Upper lobe of left lung (tissue), 6 donors: ENCODE data around the gene ADGRG1. TPM values are rescaled to one million over a fixed set of nuclear protein-coding genes. Genes with fewer than 3 reads are reported as not detected.

Source experiments
- ATAC-seq, 2 donors: fragments of 200-7000 bp; cut with Tn5 transposase; one replicate each; pipeline ENCODE4 v1.9.1; 2022; ENCODE audit warnings: mild to moderate bottlenecking in 2 of 2, moderate library complexity in 2 of 2; ENCODE audit not compliant: low FRiP score in 2 of 2
- DNase-seq, 2 donors: peaks; one replicate each; pipeline ENCODE4 v3.0.0-alpha.2; 2019 to 2020
- H3K27ac ChIP-seq, 4 donors: fragments of 200-600 bp; sonication (generic); one replicate each; pipeline ENCODE4 v1.5.1; 2016 to 2019
- H3K27me3 ChIP-seq, 4 donors: fragments of 200-600 bp; sonication (generic); one replicate each; pipeline ENCODE4 v1.5.1; 2017 to 2019
- H3K36me3 ChIP-seq, 4 donors: fragments of 200-600 bp; sonication (generic); one replicate each; pipeline ENCODE4 v1.5.1; 2016 to 2019
- H3K4me1 ChIP-seq, 4 donors: fragments of 200-600 bp; sonication (generic); one replicate each; pipeline ENCODE4 v1.5.1; 2018 to 2019
- H3K4me3 ChIP-seq, 4 donors: fragments of 200-600 bp; sonication (generic); one replicate each; pipeline ENCODE4 v1.5.1; 2017 to 2019; ENCODE audit warnings: mild to moderate bottlenecking in 2 of 4, moderate library complexity in 1 of 4
- H3K9me3 ChIP-seq, 4 donors: fragments of 200-600 bp; sonication (generic); one replicate each; pipeline ENCODE4 v1.5.1; 2018 to 2019
- EP300 ChIP-seq, 4 donors: sonication (generic); formaldehyde crosslinking; IDR thresholded peaks; one replicate each; pipeline ENCODE4 v1.5.1; 2017; ENCODE audit warnings: antibody characterized with exemption in 4 of 4, control low read depth in 2 of 4
- POLR2A ChIP-seq, 4 donors: fragments of 450-650 bp; IDR thresholded peaks; one replicate each; pipeline ENCODE4 v1.5.1; 2016 to 2017; ENCODE audit warnings: antibody characterized with exemption in 4 of 4, mild to moderate bottlenecking in 2 of 4
- POLR2AphosphoS5 ChIP-seq, 2 donors: sonication (generic); formaldehyde crosslinking; IDR thresholded peaks; one replicate each; pipeline ENCODE4 v1.5.1; 2017; ENCODE audit warnings: antibody characterized with exemption in 2 of 2
- whole genome bisulfite sequencing, 2 donors: methylation state at CpG; one replicate each; pipeline ENCODE4 v1.1.5; 2017 to 2018; 5-methylcytosine and 5-hydroxymethylcytosine counted together
- total RNA-seq, 6 donors: library from RNA; depleted of rRNA in 4 of 6; stranded (reverse); fragments of >200 nt in 4 of 6; gene quantifications; one replicate each; pipeline versions ENCODE4 v1.1.0 to v1.2.1, GENCODE V29; 2016 to 2021
- TF ChIP-seq, protein P1 (sequence below), 6 experiments: fragments of 450-650 bp in 4 of 6; fragments of 200-600 bp in 2 of 6; sonication (generic) in 2 of 6; IDR thresholded peaks; one replicate each; pipeline ENCODE4 v1.5.1; 2016 to 2019; ENCODE audit warnings: antibody characterized with exemption in 6 of 6
- donor health status: DM: no; HTN: no; CAD: no; lungs with moderate emphysema.
- donor health status: DM: no; HTN: yes; CAD: no; lungs with severe emphysema.

The ADGRG1 gene
- total RNA-seq, 6 donors from 2014 or later, result 34.6 to 89.3 (median 40.4) TPM

DNA sequence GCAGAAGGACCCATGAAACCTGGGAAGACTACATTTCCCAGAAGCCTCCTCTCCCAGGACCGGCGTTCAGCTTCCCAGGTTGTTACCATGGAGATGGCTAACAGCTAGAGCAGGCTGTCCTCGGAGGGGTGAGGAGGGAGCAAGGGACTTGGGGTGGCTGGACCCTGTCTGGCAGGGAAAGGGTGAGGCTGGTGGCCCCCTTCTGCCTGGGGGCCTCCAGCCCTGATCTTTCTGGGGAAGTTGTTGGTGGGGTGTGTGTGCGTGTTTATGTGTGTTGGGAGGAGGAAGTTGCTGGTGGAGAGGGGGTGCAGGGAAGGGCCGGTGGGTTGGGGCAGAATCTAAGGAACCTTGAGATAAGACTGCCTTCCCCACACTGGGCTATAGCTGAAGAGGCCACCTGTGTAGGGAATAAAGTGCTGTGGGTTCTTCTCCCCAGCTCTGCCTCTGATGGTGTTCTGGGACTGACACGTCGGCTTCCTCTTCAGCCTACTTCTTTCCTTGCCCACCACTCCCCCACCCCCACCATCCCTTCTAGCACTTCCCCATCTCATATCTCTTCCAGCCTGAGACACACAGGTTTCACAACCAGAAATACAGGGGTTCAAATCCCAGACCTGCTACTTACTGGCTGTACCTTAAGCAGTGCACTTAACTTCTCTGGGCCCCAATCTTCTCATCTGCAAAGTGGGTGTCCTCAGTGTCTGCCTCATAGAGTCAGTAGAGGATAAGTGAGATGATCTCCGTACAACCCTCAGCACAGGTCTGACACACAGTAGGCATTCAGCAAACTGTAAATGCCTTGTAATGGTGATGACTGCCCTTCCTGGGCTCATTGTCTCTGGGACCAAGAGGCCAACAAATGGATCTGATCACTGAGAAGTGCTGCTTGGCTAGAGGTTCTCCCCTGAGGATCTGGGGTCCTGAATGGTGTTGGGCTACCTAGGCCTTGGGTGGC, 66.6 kb downstream of the ADGRG1 start, which contains the start of gene DRC7:
Gene DRC7 (plus strand): TSS at position 82 of the 955 bp plus-strand sequence. CDS start 3,144 bp downstream, outside the sequence.
- whole genome bisulfite sequencing, 2 donors, result 28 to 36% methylated on average over 8 of the region's 8 CpGs
- Histone ChIP-seq H3K4me1 (peaks cover 0 to 1% (median under 1%) of the 10 kb centered on the region in 4 donors), H3K9me3 (no peaks in the 10 kb centered on the region), H3K27ac (peak within 1 kb of the TSS in 2 of 4 donors; percentile 32 to 54), H3K27me3 (no peaks in the 10 kb centered on the region), H3K36me3 (no peaks in the 10 kb centered on the region), H3K4me3 (peak within 1 kb of the TSS in 3 of 4 donors; percentile 17 to 30 (median 29))
- ATAC-seq, result peak; percentile 13 to 82
- peak; percentile 16 to 59 for DNase-seq
- no peak for TF ChIP-seq EP300 (IDR thresholded peaks at IDR 0.05)
- TF ChIP-seq, protein P1, sequence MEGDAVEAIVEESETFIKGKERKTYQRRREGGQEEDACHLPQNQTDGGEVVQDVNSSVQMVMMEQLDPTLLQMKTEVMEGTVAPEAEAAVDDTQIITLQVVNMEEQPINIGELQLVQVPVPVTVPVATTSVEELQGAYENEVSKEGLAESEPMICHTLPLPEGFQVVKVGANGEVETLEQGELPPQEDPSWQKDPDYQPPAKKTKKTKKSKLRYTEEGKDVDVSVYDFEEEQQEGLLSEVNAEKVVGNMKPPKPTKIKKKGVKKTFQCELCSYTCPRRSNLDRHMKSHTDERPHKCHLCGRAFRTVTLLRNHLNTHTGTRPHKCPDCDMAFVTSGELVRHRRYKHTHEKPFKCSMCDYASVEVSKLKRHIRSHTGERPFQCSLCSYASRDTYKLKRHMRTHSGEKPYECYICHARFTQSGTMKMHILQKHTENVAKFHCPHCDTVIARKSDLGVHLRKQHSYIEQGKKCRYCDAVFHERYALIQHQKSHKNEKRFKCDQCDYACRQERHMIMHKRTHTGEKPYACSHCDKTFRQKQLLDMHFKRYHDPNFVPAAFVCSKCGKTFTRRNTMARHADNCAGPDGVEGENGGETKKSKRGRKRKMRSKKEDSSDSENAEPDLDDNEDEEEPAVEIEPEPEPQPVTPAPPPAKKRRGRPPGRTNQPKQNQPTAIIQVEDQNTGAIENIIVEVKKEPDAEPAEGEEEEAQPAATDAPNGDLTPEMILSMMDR (IDR thresholded peaks at IDR 0.05), result no peak
- TF ChIP-seq POLR2AphosphoS5 (IDR thresholded peaks at IDR 0.05), result no peak
- no peak for TF ChIP-seq POLR2A (IDR thresholded peaks at IDR 0.05)

DNA sequence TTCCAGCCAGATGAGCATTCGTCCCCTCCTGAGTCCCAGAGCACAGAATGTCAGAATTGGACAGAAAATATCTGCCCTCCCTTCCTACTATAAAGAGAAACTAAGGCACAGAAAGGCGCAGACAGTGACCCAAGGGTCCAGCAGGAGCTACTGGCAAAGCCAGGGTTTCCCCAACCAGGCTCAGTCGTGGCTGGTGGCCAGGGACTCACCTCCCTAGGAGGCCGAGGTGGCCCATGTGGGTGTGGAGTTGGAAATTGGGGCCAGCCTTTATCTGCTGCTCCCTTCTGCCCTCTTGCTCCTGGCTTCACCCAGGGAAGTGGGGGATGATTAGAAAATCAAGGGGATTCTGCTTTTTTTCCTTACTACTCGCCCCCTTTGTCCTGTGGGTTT, 67.2 kb downstream of the ADGRG1 start:
- Histone ChIP-seq H3K27me3 (no peaks in the 10 kb centered on the region), H3K27ac (no peak overlapping the region), H3K4me1 (no peaks in the 10 kb centered on the region), H3K9me3 (no peaks in the 10 kb centered on the region), H3K36me3 (no peaks in the 10 kb centered on the region), H3K4me3 (no peak overlapping the region)
- ATAC-seq (no peak), DNase-seq (no peak)
- TF ChIP-seq EP300 (IDR thresholded peaks at IDR 0.05) (no peak), POLR2AphosphoS5 (IDR thresholded peaks at IDR 0.05) (no peak), POLR2A (IDR thresholded peaks at IDR 0.05) (no peak)
- TF ChIP-seq, protein P1 (IDR thresholded peaks at IDR 0.05), result no peak
- WGBS, 2 donors, result 82 to 84% methylated on average over 2 to 5 of the region's 5 CpGs

DNA sequence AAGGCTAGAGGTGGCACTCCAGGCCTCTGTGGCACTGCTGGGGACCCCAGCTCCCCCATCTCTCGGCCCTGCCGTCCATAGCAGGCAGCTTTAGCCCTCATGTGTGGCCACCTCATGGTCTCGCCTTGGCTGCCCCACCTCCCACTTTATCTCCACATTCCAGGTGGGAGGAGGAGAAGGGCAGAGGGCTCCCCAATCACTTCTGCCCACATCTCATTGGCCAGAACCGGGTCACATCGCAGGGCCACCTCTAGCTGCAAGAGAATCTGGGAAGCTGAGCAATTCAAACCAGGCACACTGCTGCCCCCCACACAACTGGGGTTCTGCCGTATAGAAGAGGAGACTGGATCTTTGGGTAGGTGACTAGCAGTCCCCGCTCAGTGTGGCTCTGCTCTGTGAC, 67.8 kb downstream of the ADGRG1 start:
- H3K27me3 ChIP-seq, result no peaks in the 10 kb centered on the region
- WGBS, 2 donors, result 94 to 97% methylated on average over 5 to 7 of the region's 7 CpGs
- no peak overlapping the region for H3K27ac ChIP-seq
- TF ChIP-seq, protein P1 (IDR thresholded peaks at IDR 0.05), result no peak
- TF ChIP-seq POLR2A (IDR thresholded peaks at IDR 0.05) (no peak), POLR2AphosphoS5 (IDR thresholded peaks at IDR 0.05) (no peak), EP300 (IDR thresholded peaks at IDR 0.05) (no peak)
- H3K4me3 ChIP-seq, result no peak overlapping the region
- no peaks in the 10 kb centered on the region for H3K9me3 ChIP-seq
- no peaks in the 10 kb centered on the region for H3K4me1 ChIP-seq
- no peaks in the 10 kb centered on the region for H3K36me3 ChIP-seq
- no peak for DNase-seq
- no peak for ATAC-seq

DNA sequence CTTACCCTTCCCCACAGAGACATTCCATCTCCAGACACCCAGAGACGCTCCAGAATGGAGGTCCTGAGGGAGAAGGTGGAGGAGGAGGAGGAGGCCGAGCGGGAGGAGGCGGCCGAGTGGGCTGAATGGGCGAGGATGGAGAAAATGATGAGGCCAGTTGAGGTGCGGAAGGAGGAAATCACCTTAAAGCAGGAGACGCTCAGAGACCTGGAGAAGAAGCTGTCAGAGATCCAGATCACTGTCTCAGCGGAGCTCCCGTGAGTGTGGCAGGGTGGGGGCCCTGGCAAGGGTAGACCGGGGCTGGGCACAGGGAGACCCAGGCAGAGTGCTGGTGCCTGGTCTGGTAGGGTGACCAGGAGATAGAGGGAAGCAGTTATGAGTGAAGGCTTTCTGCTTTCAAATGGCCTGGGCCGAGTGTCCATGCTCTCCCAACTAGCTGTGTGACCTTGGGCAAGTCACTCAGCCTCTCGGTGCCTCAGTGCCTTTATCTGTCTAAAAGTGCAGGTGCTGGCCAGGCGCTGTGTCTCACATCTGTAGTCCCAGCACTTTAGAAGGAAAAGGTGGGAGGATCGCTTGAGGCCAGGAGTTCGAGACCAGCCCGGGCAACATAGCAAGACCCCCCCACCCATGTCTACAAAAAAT, 69.6 kb downstream of the ADGRG1 start:
- no peak overlapping the region for H3K27ac ChIP-seq
- H3K4me1 ChIP-seq, result no peaks in the 10 kb centered on the region
- no peaks in the 10 kb centered on the region for H3K27me3 ChIP-seq
- no peaks in the 10 kb centered on the region for H3K36me3 ChIP-seq
- DNase-seq (peak in 1 of 2 donors; percentile 32), ATAC-seq (no peak)
- no peaks in the 10 kb centered on the region for H3K9me3 ChIP-seq
- H3K4me3 ChIP-seq, result no peak overlapping the region
- TF ChIP-seq POLR2AphosphoS5 (IDR thresholded peaks at IDR 0.05), result no peak
- TF ChIP-seq EP300 (IDR thresholded peaks at IDR 0.05), result no peak
- TF ChIP-seq POLR2A (IDR thresholded peaks at IDR 0.05), result no peak
- TF ChIP-seq, protein P1 (IDR thresholded peaks at IDR 0.05), result no peak
- WGBS, 2 donors, result 94 to 95% methylated on average over 17 of the region's 17 CpGs
